Endothelial cell (in vitro differentiated cells): Measurements from ENCODE around the gene PLPP1. TPM values are rescaled to one million over a fixed set of nuclear protein-coding genes. Genes with fewer than 3 reads are reported as not detected.

Source experiments
- DNase-seq: peaks from one replicate; pipeline ENCODE4 v3.0.0; 2021; ENCODE audit warnings: low spot score
- H3K27ac Mint-ChIP-seq: one replicate; pipeline ENCODE4 v1.8.0; 2021; ENCODE audit warnings: mixed read lengths, inconsistent platforms; ENCODE audit not compliant: unreplicated experiment
- H3K27me3 Mint-ChIP-seq: one replicate; pipeline ENCODE4 v1.8.0; 2021; ENCODE audit warnings: mild to moderate bottlenecking, moderate library complexity, mixed read lengths, inconsistent platforms; ENCODE audit not compliant: unreplicated experiment
- H3K36me3 Mint-ChIP-seq: one replicate; pipeline ENCODE4 v1.8.0; 2021; ENCODE audit warnings: mild to moderate bottlenecking, low read depth, mixed read lengths, inconsistent platforms; ENCODE audit not compliant: unreplicated experiment
- H3K4me1 Mint-ChIP-seq: one replicate; pipeline ENCODE4 v1.8.0; 2021; ENCODE audit warnings: mild to moderate bottlenecking, mixed read lengths, inconsistent platforms; ENCODE audit not compliant: unreplicated experiment
- H3K4me3 Mint-ChIP-seq: one replicate; pipeline ENCODE4 v1.8.0; 2021; ENCODE audit warnings: mild to moderate bottlenecking, mixed read lengths, inconsistent platforms; ENCODE audit not compliant: unreplicated experiment
- H3K9me3 Mint-ChIP-seq: one replicate; pipeline ENCODE4 v1.8.0; 2021; ENCODE audit warnings: mixed read lengths, inconsistent platforms; ENCODE audit not compliant: unreplicated experiment
- CTCF ChIP-seq: fragments of 200-600 bp; sonication (generic); IDR thresholded peaks from one replicate; pipeline ENCODE4 v1.5.0; 2021; ENCODE audit warnings: antibody characterized with exemption; ENCODE audit not compliant: unreplicated experiment
- total RNA-seq: library from RNA; stranded (reverse); fragmentation: NEBNext Ultra II Directional; extraction: Animal tissue kit (Norgen Biotek cat#: 25700); gene quantifications from one replicate; pipeline ENCODE4 v1.2.1, GENCODE V29; 2021; ENCODE audit not compliant: unreplicated experiment

Gene PLPP1
- total RNA-seq, 1 donor from 2014 or later: 11.3 TPM

- no peak overlapping the region for H3K27ac Mint-ChIP-seq
- H3K4me3 Mint-ChIP-seq: peak overlapping the region; percentile 77
- TF ChIP-seq CTCF: no peak
- H3K27me3 Mint-ChIP-seq: peaks cover 3% of the 10 kb centered on the region
- peaks cover 11% of the 10 kb centered on the region for H3K9me3 Mint-ChIP-seq
- DNase-seq: no peak
- H3K36me3 Mint-ChIP-seq: peaks cover 46% of the 10 kb centered on the region
- H3K4me1 Mint-ChIP-seq: no peaks in the 10 kb centered on the region
Measured at GRCh38 chr5:55429221-55429612, 105.5 kb downstream of the PLPP1 start.

GRCh38 chr5:55427157-55427556 is 107.6 kb downstream of the PLPP1 start:
- Mint-ChIP-seq H3K4me1 (no peaks in the 10 kb centered on the region), H3K36me3 (peaks cover 54% of the 10 kb centered on the region), H3K9me3 (peaks cover 5% of the 10 kb centered on the region), H3K27ac (no peak overlapping the region), H3K27me3 (no peaks in the 10 kb centered on the region), H3K4me3 (no peak overlapping the region)
- TF ChIP-seq CTCF: no peak
- DNase-seq: no peak

DNA sequence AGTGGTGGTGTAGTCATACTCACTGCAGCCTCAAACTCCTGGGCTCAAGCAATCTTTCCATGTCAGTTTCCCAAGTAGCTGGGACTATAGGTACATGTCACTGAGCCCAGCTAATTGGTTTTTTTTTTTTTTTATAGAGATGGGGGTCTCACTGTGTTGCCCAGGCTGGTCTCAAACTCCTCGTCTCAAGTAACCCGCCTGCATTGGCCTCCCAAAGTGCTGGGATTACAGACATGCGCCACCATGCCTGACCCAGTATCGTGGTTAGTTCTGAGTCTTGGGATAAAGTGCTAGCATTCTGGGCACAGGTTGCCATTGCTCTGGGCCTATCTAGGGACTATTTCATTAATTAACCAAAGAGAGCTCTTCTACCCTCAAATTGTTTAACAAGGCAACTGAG is 108.3 kb downstream of the PLPP1 start:
- no peaks in the 10 kb centered on the region for H3K4me1 Mint-ChIP-seq
- H3K9me3 Mint-ChIP-seq: peaks cover 5% of the 10 kb centered on the region
- DNase-seq: no peak
- no peak overlapping the region for H3K27ac Mint-ChIP-seq
- no peaks in the 10 kb centered on the region for H3K27me3 Mint-ChIP-seq
- no peak overlapping the region for H3K4me3 Mint-ChIP-seq
- peaks cover 50% of the 10 kb centered on the region for H3K36me3 Mint-ChIP-seq
- TF ChIP-seq CTCF: no peak

GRCh38 chr5:55421074-55421529 is 113.7 kb downstream of the PLPP1 start:
- TF ChIP-seq CTCF: no peak
- no peaks in the 10 kb centered on the region for H3K27me3 Mint-ChIP-seq
- H3K4me1 Mint-ChIP-seq: no peaks in the 10 kb centered on the region
- H3K9me3 Mint-ChIP-seq: no peaks in the 10 kb centered on the region
- H3K27ac Mint-ChIP-seq: no peak overlapping the region
- no peak for DNase-seq
- H3K4me3 Mint-ChIP-seq: peak overlapping the region; percentile 1
- H3K36me3 Mint-ChIP-seq: peaks cover 15% of the 10 kb centered on the region

DNA sequence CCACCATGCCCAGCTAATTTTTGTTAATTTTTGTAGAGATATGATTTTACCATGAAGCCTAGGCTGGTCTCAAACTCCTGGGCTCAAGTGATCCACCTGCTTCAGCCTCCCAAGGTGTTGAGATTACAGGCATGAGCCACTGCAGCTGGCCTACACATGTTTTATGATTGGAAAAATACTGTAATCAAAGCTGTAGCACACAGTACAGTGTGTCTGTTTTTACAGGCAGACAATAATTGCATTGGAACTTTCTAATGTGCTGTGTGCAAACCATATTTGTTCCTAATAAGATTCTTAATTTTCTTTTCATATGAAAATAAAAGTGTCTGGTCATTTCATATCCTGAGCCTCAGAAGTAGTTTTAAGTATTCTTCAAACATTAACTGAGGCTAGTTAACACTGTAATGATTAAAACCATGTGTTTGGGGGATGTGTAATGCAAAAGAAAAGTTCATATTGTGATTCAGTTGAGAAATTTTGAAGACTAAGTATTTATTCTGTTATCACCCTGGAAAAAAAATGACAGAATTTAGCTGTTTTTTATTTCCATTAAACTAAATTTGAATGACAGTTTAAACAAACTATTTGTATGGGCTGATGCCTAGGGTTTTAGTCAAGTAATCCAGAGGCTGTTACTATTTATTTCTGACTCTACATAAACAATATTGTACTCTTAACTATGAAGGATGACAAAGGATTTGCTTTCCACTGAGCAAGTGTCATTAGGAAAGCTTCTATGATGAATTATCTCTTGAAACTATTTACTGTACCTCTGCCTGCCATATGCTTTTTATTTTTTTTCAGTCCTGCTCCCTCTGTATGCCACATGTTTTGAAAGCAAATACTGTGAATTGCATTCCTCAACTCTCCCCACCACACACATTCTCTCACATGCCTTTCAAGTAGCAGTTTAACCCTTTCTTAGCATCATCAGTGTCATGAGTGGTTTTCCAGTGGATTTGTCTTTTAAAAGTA is 115.5 kb downstream of the PLPP1 start:
- no peak for DNase-seq
- Mint-ChIP-seq H3K36me3 (peaks cover 18% of the 10 kb centered on the region), H3K9me3 (no peaks in the 10 kb centered on the region), H3K4me1 (no peaks in the 10 kb centered on the region), H3K4me3 (no peak overlapping the region), H3K27me3 (no peaks in the 10 kb centered on the region), H3K27ac (no peak overlapping the region)
- TF ChIP-seq CTCF: no peak
